Endodermal cell (in vitro differentiated cells): ENCODE results near the gene GPX3. TPM values are rescaled to one million over a fixed set of nuclear protein-coding genes. Genes with fewer than 3 reads are reported as not detected.

Experiments used
- DNase-seq: peaks from one replicate; pipeline ENCODE4 v3.0.0-alpha.2; 2017
- H3K27ac ChIP-seq: 2 replicates; pipeline ENCODE4 v1.5.1; 2013; ENCODE audit warnings: mild to moderate bottlenecking, low read depth, low read length, moderate library complexity
- H3K27me3 ChIP-seq: 2 replicates; pipeline ENCODE4 v1.6.1; 2013; ENCODE audit warnings: mild to moderate bottlenecking, low read length, moderate library complexity; ENCODE audit not compliant: insufficient read depth, control insufficient read depth, poor library complexity, severe bottlenecking
- H3K36me3 ChIP-seq: 2 replicates; pipeline ENCODE4 v1.7.0; 2013; ENCODE audit warnings: mild to moderate bottlenecking, low read length, moderate library complexity; ENCODE audit not compliant: control insufficient read depth, insufficient read depth
- H3K4me1 ChIP-seq: one replicate; pipeline ENCODE4 v1.7.0; 2013; ENCODE audit warnings: low read length; ENCODE audit not compliant: control insufficient read depth, insufficient read depth
- H3K4me3 ChIP-seq: 2 replicates; pipeline ENCODE4 v1.5.1; 2013; ENCODE audit warnings: mild to moderate bottlenecking, low read length, moderate library complexity
- H3K9ac ChIP-seq: 2 replicates; pipeline ENCODE4 v1.6.1; 2013; ENCODE audit warnings: mild to moderate bottlenecking, low read length, moderate library complexity; ENCODE audit not compliant: poor library complexity, severe bottlenecking; ENCODE audit errors: extremely low read depth
- H3K9me3 ChIP-seq: 2 replicates; pipeline ENCODE4 v1.6.1; 2013; ENCODE audit warnings: mild to moderate bottlenecking, low read length, moderate library complexity; ENCODE audit not compliant: control insufficient read depth
- H3K27ac Mint-ChIP-seq: 2 replicates; pipeline ENCODE4 v1.8.0; 2020; ENCODE audit warnings: mixed read lengths
- H3K27me3 Mint-ChIP-seq: 2 replicates; pipeline ENCODE4 v1.8.0; 2021; ENCODE audit warnings: mild to moderate bottlenecking, mixed read lengths; ENCODE audit not compliant: insufficient read depth
- H3K36me3 Mint-ChIP-seq: 2 replicates; pipeline ENCODE4 v1.8.0; 2020; ENCODE audit warnings: low read depth, mixed read lengths
- H3K4me1 Mint-ChIP-seq: 2 replicates; pipeline ENCODE4 v1.8.0; 2020; ENCODE audit warnings: mixed read lengths
- H3K4me3 Mint-ChIP-seq: 2 replicates; pipeline ENCODE4 v1.8.0; 2020; ENCODE audit warnings: mild to moderate bottlenecking, moderate library complexity, mixed read lengths
- H3K9me3 Mint-ChIP-seq: 2 replicates; pipeline ENCODE4 v1.8.0; 2020; ENCODE audit warnings: mild to moderate bottlenecking, mixed read lengths
- WGBS, 2 experiments: methylation state at CpG; one replicate each; pipeline versions ENCODE4 v1.1.5 to v1.1.7; 2013; ENCODE audit warnings: missing lambda C conversion rate in 2 of 2, mixed read lengths in 1 of 2; ENCODE audit not compliant: insufficient coverage in 1 of 2, insufficient read length in 1 of 2; 5-methylcytosine and 5-hydroxymethylcytosine counted together
- total RNA-seq, 2 donors: library from RNA; stranded (reverse); fragmentation: NEBNext Ultra II Directional in 1 of 2; extraction: Animal tissue kit (Norgen Biotek cat#: 25700) in 1 of 2; gene quantifications; 2 replicates in 1 of 2; 3 replicates in 1 of 2; pipeline ENCODE4 v1.2.1, GENCODE V29; 2021
- TF ChIP-seq, protein P1 (sequence below): fragments of 200-600 bp; sonication (generic); conservative IDR thresholded peaks from 2 replicates; pipeline ENCODE4 v1.5.0; 2021; ENCODE audit warnings: antibody characterized with exemption, mild to moderate bottlenecking

Gene GPX3
- total RNA-seq, 2 donors from 2014 or later, result 44.9 to 47.1 TPM

DNA sequence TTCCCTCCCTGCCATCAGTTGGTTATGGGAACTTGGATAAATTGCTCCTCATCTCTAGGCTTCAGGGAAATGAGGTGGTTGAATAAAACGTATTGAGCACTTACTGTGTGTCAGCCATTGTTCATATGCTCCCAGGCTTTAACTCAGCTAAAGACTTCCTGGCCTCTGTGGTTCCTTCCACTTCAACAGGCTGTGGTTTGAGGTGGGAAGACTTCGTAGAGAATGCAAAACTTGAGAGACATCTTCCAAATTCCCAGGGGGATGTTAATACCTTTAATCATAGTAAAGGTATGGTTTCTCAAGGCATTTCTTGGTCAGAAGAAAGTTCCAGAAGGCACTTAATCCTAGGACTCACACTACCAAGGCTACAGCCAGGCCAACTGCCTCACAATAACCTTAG, 1.5 kb upstream of the GPX3 start:
- no peaks in the 10 kb centered on the region for H3K9me3 Mint-ChIP-seq
- DNase-seq, result no peak
- Histone ChIP-seq H3K27ac (no peak overlapping the region), H3K4me3 (no peak overlapping the region), H3K36me3 (no peaks in the 10 kb centered on the region), H3K9ac (no peak overlapping the region), H3K9me3 (no peaks in the 10 kb centered on the region), H3K27me3 (no peaks in the 10 kb centered on the region), H3K4me1 (no peaks in the 10 kb centered on the region)
- TF ChIP-seq, protein P1, sequence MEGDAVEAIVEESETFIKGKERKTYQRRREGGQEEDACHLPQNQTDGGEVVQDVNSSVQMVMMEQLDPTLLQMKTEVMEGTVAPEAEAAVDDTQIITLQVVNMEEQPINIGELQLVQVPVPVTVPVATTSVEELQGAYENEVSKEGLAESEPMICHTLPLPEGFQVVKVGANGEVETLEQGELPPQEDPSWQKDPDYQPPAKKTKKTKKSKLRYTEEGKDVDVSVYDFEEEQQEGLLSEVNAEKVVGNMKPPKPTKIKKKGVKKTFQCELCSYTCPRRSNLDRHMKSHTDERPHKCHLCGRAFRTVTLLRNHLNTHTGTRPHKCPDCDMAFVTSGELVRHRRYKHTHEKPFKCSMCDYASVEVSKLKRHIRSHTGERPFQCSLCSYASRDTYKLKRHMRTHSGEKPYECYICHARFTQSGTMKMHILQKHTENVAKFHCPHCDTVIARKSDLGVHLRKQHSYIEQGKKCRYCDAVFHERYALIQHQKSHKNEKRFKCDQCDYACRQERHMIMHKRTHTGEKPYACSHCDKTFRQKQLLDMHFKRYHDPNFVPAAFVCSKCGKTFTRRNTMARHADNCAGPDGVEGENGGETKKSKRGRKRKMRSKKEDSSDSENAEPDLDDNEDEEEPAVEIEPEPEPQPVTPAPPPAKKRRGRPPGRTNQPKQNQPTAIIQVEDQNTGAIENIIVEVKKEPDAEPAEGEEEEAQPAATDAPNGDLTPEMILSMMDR, result no peak
- H3K4me1 Mint-ChIP-seq, result peaks cover 17% of the 10 kb centered on the region
- no peak overlapping the region for H3K27ac Mint-ChIP-seq
- 91 to 100% methylated on average over 1 to 2 of the region's 2 CpGs for WGBS, 2 experiments
- H3K4me3 Mint-ChIP-seq, result no peak overlapping the region
- no peaks in the 10 kb centered on the region for H3K36me3 Mint-ChIP-seq
- H3K27me3 Mint-ChIP-seq, result peaks cover 17% of the 10 kb centered on the region

GRCh38 chr5:151019331-151019730, 1.1 kb upstream of the GPX3 start:
- H3K9me3 Mint-ChIP-seq, result no peaks in the 10 kb centered on the region
- Histone ChIP-seq H3K27ac (no peak overlapping the region), H3K36me3 (no peaks in the 10 kb centered on the region), H3K27me3 (no peaks in the 10 kb centered on the region), H3K9me3 (no peaks in the 10 kb centered on the region), H3K4me1 (no peaks in the 10 kb centered on the region), H3K4me3 (no peak overlapping the region), H3K9ac (no peak overlapping the region)
- no peak overlapping the region for H3K27ac Mint-ChIP-seq
- H3K36me3 Mint-ChIP-seq, result peaks cover 4% of the 10 kb centered on the region
- no peak overlapping the region for H3K4me3 Mint-ChIP-seq
- peaks cover 17% of the 10 kb centered on the region for H3K4me1 Mint-ChIP-seq
- 92 to 100% methylated on average over 2 of the region's 2 CpGs for WGBS, 2 experiments
- no peak for DNase-seq
- peaks cover 17% of the 10 kb centered on the region for H3K27me3 Mint-ChIP-seq
- TF ChIP-seq, protein P1, result no peak

GRCh38 chr5:151021746-151022145, 1.4 kb downstream of the GPX3 start:
- no peaks in the 10 kb centered on the region for H3K4me1 ChIP-seq
- H3K4me3 ChIP-seq, result peak overlapping the region; percentile 78
- peaks cover 6% of the 10 kb centered on the region for H3K36me3 ChIP-seq
- TF ChIP-seq, protein P1, result no peak
- Mint-ChIP-seq H3K27me3 (peaks cover 17% of the 10 kb centered on the region), H3K4me3 (no peak overlapping the region), H3K9me3 (no peaks in the 10 kb centered on the region), H3K36me3 (peaks cover 15% of the 10 kb centered on the region), H3K4me1 (peaks cover 6% of the 10 kb centered on the region), H3K27ac (no peak overlapping the region)
- DNase-seq, result no peak
- H3K9me3 ChIP-seq, result no peaks in the 10 kb centered on the region
- WGBS, 2 experiments, result 92 to 100% methylated on average over 4 to 6 of the region's 6 CpGs
- no peak overlapping the region for H3K9ac ChIP-seq
- no peaks in the 10 kb centered on the region for H3K27me3 ChIP-seq
- H3K27ac ChIP-seq, result no peak overlapping the region
